Measurements from ENCODE around the gene KNOP1.

KNOP1 gene

DNA sequence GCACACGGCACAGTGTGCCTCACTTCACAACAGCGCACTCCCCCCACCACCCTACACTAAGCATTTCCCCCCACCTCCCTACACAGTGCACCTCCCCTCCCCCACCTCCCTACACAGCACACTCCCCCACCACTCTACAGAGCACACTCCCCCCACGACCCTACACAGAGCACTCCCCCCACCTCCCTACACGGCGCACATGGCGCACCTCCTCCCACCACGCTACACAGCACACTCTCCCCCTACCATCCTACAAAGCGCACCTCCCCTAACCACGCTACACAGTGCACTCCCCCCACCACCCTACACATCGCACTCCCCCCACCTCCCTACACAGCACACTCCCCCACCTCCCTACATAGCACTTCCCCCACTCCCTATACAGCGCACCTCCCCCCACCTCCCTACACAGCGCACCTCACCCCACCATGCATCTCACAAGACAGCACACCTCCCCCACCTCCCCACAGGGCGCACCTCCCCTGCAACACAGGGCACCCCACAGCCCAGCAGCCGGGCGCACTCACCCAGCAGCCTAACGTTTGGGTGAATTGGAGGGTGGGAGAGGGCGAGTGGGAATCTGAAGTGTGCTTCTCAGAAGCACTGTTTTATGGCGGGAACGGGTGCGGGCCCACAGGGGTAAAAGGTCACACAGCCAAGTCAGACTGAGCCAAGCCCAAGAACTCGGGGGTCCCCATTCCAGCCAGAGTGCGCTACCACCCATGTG, 10.3 kb downstream of the KNOP1 start:
- no peak for DNase-seq (ENCODE audit: low read depth in 3 of 3)

DNA sequence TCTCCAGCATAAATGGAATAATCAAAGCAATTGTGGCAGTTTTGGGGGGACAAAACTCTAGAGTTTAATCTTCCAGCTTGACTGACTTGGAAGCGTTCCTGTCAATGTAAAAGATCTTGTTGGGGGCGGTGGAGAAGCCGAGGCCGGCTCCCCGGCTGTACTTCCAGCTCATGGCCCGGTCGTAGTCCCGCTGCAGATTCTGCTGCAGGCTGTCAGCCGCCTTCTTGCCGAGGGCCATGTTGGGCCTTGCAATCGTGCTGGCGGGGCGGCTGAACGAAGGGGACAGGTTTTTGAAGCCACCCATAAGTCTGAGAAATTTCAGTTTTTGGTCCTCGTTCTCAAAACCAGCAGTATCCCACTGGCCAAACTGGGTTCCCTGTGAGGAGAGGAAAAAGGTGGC, 11.2 kb downstream of the KNOP1 start:
- no peak for DNase-seq (ENCODE audit: low read depth in 3 of 3)

DNA sequence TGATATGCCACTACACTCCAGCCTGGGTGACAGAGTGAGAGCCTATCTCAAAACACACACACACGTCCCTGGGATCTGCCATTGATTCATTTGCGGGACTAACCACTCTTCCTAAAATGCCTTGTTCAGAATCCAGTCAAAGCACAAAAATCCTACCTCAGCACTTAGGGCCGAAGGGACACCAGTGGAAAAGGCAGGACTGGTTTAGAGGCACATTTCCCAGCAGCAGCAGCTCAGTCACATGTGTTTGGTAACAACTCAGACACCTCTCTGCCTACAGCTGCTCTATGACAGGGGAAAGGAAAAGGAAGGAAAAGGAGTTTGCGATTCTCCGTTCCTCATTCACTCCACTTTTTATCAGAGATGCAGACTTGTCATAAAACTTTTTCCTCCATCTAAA, 12.2 kb downstream of the KNOP1 start:
- no peak for DNase-seq (ENCODE audit: low read depth in 3 of 3)

DNA sequence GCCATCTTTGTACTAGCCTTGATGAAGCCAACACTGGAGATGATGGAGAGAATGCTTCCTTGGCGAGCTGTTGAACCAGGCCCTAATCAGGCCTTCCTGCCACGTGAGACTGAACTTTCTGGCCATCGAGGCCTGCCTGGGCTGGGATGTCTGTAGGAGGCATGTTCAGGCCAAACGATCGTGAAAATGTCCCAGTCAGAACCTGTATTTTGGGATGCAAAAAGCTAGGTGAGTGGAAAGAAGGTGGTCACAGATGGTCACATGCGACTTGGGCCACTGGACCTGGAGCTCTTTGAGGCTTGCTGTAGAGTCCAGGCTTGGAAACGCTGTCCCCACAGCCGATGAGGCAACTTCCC, 12.9 kb downstream of the KNOP1 start:
- no peak for DNase-seq (ENCODE audit: low read depth in 3 of 3)

DNA sequence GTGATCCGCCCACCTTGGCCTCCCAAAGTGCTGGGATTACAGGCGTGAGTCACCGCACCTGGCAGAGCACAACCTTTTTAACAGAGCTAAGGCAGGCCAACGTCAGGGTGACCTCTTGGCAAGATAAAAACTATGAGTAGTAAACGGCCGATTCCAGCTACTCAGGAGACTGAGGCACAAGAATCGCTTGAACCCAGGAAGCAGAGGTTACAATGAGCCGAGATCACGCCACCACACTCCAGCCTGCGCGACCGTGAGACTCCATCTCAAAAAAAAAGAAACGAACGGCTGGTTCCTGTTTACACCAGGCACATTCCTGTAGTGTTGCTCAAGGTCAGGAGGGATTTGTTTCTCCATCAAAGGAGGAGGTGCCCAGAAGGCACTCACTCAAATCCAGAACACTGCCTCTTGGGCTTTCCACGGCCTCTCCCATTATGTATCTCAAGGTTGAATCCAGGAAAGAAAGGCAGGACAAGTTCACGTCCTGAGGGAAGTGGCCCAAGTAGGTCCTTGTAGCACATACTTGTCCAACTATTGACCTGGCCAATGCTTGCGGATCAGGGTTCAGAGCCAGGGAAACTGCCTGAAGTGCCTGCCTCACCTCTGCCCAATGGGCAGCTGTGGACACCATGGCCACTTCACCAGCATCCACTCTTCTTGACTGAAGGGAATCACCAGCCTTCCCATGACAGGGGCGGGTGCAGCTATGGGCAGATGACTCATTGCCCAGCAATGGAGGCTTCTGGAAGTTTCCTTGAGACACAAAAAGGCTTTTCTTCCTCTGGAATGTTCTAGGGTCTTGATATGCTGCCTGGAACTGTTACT, 13.5 kb downstream of the KNOP1 start:
- no peak for DNase-seq (ENCODE audit: low read depth in 3 of 3)

DNA sequence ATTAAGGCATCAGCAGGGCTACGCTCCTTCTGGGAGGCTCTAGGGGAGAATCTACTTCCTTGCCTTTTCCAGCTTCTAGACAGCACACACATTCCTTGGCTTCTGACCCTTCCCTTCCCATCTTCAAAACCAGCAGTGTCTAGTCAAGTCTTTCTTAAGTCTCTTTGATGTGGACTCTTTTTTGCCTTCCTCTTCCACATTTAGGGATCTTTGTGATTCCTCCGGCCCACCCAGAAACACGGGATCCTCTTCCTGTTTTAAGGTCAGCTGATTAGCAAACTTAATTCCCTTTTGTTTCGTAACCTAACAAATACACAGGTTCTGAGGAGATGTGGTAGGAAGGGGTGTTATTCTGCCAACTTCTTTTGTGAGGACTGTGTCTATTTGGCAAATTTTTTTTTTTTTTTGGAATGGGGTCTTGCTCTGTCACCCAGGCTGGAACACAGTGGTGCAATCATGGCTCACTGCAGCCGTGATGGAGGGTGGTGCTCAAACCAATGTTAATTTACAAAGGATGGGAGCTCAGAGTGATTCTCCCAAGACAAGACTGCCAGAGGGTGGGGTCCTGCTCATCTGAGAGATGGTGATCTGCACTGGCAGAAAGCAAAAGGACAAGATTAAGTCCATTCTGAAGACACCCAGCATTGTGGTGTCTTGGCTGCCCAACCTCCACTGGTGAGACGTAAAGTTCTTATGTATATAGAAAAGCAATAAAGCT, 14.7 kb downstream of the KNOP1 start:
- DNase-seq (ENCODE audit: low read depth in 3 of 3): no peak

DNA sequence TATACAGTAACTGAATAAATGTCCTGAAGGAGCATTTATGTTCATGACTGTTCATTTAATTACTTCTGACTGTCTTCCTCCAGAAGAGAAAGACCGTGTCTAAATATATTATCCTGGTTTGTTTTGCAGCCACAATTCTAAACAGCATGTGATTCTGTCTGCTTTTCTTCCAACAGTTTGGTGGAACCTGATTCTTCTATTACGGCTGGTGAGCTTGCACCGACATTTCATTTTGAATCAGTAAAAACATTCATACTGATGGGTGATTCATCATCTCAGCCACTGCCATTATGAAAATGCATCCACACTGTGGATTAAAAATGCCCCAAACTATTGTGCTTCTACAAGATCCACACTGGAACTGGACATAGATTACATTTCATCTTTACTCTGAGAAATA, 16.9 kb downstream of the KNOP1 start:
- DNase-seq (ENCODE audit: low read depth in 3 of 3): no peak

DNA sequence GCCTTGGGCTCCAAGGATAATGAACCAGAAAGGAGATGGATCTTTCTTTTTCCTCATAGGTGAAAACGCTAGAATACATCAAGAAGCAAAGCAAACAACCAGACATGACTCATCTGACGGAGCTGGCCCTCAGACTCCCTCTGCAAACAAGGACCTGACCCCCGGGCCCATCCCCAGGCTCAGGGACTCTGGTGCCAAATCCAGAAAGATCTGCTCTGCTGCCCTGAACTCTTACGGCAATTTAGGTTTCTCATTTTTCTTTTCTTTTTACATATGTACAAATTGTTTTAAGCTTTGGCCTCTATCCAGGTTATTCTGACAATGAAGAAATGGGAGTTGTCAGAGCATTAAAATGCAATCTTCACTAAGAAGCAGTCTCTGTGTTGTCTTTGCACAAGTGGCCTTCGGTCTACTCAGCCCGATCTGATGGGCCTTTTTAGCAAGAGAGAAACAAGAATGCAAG, 17.7 kb downstream of the KNOP1 start:
- DNase-seq (ENCODE audit: low read depth in 3 of 3): no peak

DNA sequence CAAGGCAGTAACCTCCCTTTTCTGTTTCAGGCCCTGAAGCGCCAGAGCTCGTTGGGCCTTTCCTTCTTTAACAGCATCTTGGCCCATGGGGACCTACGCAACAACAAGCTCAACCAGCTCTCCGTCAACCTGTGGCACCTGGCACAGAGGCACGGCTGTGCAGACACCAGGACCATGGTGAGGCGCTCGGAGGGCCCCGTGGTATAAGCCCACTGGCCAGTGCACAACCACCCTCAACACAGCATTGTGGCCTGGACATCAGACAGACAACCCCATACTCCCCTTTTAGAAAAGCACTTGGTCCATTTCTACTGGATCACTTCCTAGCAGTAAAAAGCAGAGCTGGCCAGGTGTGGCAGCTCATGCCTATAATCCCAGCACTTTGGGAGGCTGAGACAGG, 18.6 kb downstream of the KNOP1 start:
- DNase-seq (ENCODE audit: low read depth in 3 of 3): no peak

DNA sequence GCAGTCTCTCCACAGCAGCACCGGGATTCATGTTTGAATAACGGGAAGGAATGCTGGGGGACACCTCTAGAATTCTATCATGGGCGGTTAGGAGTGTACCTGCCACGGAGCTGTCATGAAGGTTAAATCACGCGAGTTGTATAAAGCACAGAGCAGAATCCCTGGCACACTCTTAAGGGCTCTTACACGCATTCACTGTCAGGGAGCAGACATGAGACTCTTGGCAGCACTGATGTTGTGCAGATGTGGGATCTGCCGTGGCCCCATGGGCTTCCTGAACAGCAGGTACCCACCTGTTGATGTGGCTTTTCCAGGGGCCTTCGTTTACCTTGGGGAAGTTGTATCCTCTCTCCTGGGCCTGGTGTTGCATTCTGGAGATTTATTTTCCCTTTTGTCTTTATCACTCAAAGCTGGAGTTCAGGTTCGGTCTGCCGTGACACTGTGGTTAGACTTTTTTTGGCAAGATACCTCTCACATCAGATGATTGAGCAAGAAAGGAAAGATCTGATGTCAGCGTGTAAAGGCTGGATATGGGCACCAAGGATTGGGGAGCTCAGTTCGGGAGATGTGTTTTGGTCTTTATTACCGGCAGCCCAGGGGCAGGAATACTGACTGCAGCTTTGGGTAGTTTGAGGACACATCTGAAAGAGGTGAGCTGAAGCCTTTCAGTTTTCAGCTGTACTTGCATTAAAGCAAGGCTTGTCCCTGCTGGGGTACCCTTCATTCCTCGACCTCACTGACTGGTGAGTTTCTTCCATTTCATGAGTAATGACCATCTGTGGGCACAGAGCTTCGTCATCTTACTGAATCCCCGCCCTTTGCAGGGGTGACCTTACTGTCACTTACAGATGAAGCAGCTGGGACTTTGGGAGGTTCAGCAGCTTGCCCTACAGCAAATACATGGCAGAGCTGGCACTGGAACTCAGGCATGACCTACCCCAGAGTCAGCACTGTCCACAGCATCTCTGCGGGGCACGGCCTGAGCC, 19.3 kb downstream of the KNOP1 start:
- no peak for DNase-seq (ENCODE audit: low read depth in 3 of 3)

DNA sequence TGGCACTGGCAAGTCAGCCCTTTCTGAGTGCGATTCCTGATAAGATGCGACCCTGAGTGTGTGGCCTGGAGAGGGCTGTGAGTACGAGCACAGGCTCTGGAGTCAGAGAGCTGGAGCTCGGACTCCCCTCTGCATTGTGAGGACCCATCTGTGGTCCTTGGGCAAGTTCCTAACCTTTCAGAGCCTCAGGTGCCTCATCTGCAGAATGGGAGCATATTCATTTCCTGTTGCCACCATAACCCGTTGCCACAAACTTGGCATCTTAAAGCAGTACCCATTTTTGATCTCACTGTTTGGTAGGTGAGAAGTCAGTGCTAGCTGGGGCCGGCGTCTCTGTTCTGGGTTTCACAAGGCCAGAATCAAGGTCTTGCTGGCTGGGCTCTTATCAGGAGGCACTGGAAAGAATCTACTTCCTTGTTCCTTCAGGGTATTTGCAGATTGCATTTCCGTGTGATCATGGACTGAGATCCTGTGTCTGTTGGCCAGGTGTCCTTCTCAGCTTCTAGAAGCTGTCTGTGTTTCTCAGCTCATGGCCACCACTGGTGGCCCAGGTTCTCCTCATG, 20.2 kb downstream of the KNOP1 start:
- DNase-seq (ENCODE audit: low read depth in 3 of 3): no peak

DNA sequence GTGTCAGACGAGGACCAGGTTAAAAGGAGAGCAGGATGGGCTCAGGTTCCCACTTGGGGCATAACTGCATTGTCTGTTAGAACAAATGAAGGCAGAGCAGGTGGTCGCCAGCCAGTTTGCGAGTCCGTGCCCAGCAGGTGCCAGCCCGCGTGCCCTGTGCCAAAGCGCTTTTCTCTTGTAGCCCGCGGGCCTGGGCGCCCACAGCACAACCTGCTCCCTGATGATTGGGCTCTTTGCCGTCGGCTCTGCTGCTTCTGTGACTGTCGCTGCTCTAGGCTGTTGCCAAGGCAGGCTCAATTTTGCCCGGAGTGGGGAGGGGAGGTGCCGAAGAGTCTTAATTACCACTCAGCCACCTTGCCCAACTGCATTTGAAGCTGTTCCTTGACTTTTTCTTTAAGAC, 21.1 kb downstream of the KNOP1 start:
- no peak for DNase-seq (ENCODE audit: low read depth in 3 of 3)

DNA sequence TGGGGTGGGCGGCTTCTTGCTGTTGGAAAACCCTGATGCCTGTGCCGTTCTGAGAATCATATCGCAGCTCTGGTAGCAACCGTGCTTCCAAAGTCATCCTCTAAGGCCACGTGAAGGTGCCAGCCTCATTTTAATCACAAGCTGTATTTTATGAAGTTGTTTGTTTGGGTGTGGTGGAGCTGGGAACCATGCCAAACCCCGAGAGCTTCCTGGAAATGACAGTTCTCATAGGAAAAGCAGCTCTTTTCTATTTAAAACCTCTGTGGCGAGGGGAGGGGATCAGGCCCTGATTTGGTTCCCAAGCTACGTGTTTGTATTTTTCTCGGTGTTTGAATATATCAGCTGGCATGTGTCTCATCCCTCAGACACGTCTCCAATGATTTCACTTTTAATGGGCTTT, 21.7 kb downstream of the KNOP1 start:
- peak; percentile 3 to 23 (median 22) for DNase-seq (ENCODE audit: low read depth in 3 of 3)

DNA sequence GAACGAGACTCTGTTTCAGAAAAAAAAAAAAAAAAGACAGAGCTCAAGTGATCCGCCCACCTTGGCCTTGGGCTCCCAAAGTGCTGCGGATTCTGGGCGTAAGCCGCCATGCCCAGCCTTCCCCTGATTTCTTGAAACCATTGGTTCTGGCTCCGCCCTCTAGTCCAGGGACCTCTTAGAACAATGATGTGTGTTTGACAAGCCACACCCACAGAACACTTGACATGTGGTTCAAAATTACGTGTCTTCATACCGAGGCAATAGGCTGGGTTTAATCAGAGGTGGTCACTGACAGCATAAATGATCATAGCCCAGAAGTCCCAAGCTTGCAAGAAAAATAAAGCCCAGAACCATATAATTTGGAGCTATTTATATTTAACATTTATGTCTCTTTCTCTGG, 23.0 kb downstream of the KNOP1 start:
- no peak for DNase-seq (ENCODE audit: low read depth in 3 of 3)

DNA sequence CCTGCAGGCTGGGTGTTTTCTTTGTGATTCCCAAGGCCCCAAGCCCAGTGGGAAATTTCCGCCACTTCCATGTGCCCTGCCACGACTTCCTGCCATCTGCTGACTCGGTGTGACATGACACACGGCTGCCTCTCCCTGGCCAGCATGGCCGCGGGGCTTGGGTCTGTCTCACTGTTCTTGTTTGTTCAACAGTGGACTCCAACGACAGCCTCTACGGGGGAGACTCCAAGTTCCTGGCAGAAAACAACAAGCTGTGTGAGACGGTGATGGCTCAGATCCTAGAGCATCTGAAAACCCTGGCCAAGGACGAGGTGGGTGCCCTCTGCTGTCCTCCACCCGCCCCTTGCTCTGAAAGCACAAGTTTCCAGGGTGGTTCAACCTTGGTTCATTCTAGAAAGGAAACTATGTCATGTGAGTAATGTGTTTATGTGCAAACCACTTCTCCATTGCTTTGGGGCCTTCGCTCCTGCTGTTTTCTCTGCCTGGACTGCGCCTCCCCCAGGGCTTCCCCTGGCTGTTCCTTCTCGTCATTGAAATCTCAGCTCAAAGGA, 26.8 kb downstream of the KNOP1 start:
- no peak for DNase-seq (ENCODE audit: low read depth in 3 of 3)

DNA sequence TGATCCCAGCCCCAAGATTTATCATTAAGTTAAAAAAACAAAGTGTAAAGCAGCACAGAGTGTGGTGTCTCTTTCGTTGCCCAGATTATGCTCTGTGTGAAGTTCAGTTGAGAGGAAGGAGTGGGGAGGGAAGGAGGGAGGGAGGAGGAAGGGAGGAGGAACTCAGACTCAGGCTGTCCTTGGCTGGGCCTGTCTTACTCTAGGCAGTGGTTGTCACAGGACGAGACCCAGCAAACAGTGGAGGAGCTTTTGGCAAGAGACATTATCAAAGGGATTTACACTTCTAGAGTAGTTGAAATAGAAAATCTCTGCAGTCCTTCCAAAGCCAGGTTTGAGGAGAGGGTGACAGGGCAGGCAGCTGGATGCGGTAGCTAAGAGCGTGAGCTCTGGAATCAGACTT, 27.8 kb downstream of the KNOP1 start:
- no peak for DNase-seq (ENCODE audit: low read depth in 3 of 3)

DNA sequence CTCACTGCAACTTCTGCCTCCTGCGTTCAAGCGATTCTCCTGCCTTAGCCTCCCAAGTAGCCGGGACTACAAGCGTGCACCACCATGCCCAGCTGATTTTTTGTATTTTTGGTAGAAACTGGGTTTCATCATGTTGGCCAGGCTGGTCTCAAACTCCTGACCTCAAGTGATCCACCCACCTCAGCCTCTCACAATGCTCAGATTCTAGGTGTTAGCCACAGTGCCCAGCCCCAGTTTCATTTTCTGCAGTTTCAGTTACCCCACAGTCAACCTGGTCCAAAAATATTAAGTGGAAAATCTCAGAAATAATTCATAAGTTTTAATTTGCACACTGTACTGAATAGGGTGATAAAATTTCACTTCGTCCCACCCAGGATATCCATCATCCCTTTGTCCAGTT, 28.7 kb downstream of the KNOP1 start:
- DNase-seq (ENCODE audit: low read depth in 3 of 3): no peak

DNA sequence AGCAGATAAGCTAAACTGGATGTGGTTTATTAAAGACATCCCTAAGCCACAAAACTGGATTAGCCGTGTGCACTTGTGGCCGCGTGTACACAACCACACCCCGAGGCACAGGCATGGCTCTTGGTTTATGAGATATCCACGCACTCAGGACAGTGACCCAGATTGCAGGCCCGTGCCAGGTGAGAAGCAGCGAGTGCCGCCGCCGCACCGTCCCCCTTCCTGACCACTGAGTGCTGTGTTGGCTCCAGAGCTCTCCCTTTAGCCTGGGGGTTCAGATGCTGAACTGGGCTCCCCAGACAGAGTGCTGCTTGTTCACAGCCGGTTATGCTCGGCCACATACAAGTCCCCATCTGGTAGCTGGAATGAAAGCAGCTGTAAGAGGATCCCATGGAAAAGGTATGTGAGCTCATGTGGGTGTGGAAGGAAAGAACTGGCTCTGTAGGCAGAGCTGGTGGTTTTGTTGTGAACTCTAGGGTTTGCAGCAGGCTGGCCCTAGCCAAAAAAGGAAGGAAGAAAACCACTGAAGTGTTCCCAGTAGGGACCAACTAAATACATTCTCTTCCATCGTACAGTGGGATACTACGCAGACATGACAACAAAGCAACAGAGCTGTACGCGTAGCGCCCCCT, 29.5 kb downstream of the KNOP1 start:
- no peak for DNase-seq (ENCODE audit: low read depth in 3 of 3)

DNA sequence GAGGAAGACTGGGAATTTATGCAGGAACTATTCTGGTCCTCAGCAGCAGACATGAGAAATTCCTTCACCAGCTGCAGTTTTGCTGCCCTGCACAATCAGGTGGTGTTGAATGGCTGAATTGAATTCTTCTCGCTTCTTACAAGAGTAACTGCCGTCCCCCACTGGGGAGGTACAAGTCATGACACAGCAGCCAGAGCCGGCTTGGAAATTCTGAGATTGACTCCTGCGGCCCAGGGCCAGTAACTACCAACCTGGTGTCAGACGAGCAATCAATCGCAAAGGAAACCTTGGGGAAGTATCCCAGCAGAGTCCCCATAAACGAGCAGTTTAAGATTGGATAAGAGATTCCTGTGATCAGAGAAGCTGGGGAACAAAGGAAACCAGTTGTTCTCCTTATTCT, 30.7 kb downstream of the KNOP1 start:
- DNase-seq (ENCODE audit: low read depth in 3 of 3): no peak

DNA sequence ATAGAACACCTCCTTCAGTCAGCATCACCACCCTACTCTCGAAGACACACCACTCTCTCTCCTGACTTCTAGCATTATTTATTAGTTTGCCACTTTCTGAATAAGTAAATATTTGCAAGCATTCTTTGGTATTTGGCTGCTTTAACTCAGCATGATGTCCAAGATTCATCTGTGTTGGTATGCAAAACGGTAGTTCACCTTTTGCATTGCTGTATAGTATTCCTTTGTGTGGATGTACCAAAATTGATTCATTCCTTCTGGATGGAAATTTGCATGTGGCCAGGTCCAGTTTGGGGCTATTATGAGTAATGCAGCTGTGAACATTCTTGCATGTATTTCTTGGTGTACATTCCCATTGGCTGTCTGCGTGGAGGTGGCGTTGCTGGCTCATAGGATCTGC, 32.9 kb downstream of the KNOP1 start:
- no peak for DNase-seq (ENCODE audit: low read depth in 3 of 3)
